ENCODE results near the gene DOCK4. TPM values are rescaled to one million over a fixed set of nuclear protein-coding genes. Genes with fewer than 3 reads are reported as not detected.

Gene DOCK4
- total RNA-seq, 1 experiment from 2014 or later = 4.9 TPM

GRCh38 chr7:111844904-111845671 lies 361.1 kb downstream of the DOCK4 start:
- no peak overlapping the region for H3K23ac ChIP-seq (ENCODE audit: insufficient read length, low read depth, low read length)
- H3K4me1 ChIP-seq (ENCODE audit: insufficient read depth, low read length) = no peaks in the 10 kb centered on the region
- Mint-ChIP-seq H3K27ac (no peak overlapping the region), H3K36me3 (ENCODE audit: insufficient read depth in 1 of 3, low read depth in 3 of 3) (peaks cover 4 to 26% (median 17%) of the 10 kb centered on the region in 3 experiments; a peak in 5 of 7 replicates), H3K4me3 (no peak overlapping the region), H3K4me1 (peaks cover 9 to 12% of the 10 kb centered on the region in 2 experiments), H3K9me3 (peaks cover 1 to 7% of the 10 kb centered on the region in 2 experiments; a peak in 4 of 5 replicates), H3K27me3 (ENCODE audit: low read depth) (no peaks in the 10 kb centered on the region)
- H3K27me3 ChIP-seq (ENCODE audit: insufficient read depth, low read length) = no peaks in the 10 kb centered on the region
- H3K9ac ChIP-seq (ENCODE audit: extremely low read depth, insufficient read length, low read length) = no peak overlapping the region
- H2AK5ac ChIP-seq (ENCODE audit: insufficient read length, low read length) = no peak overlapping the region
- no peak overlapping the region for H2BK20ac ChIP-seq (ENCODE audit: low read depth, low read length, poor library complexity, severe bottlenecking)
- no peaks in the 10 kb centered on the region for H4K20me1 ChIP-seq (ENCODE audit: control insufficient read depth, insufficient read depth, insufficient read length)
- no peak for DNase-seq
- no peak overlapping the region for H2AFZ ChIP-seq (ENCODE audit: low read length)
- H3K23me2 ChIP-seq (ENCODE audit: insufficient read length, low read depth, low read length, poor library complexity, severe bottlenecking) = no peaks in the 10 kb centered on the region
- no peak overlapping the region for H3K4ac ChIP-seq (ENCODE audit: low read depth, low read length)
- no peaks in the 10 kb centered on the region for H3K79me2 ChIP-seq (ENCODE audit: insufficient read depth, low read length)
- no peak overlapping the region for H2BK12ac ChIP-seq (ENCODE audit: insufficient read length, low read depth, low read length)
- H2BK120ac ChIP-seq (ENCODE audit: low read depth, low read length, poor library complexity, severe bottlenecking) = no peak overlapping the region
- no peak overlapping the region for H4K8ac ChIP-seq (replicated peaks; ENCODE audit: insufficient read length, low read depth, low read length)
- H4K5ac ChIP-seq (ENCODE audit: insufficient read length, low read depth, low read length) = no peak overlapping the region
- no peak overlapping the region for H2BK5ac ChIP-seq (ENCODE audit: insufficient read length, low read length)
- H3K18ac ChIP-seq (ENCODE audit: insufficient read length, low read depth, low read length) = no peak overlapping the region
- H4K91ac ChIP-seq (ENCODE audit: insufficient read length, low read depth, low read length) = no peak overlapping the region
- no CpG with 5 or more reads among the region's 4 CpGs for WGBS (ENCODE audit: extremely low coverage, insufficient read length, low lambda C conversion rate)
- no peak for TF ChIP-seq CTCF (conservative IDR thresholded peaks at IDR 0.05)
- H3K79me1 ChIP-seq (ENCODE audit: insufficient read depth, low read depth, low read length, poor library complexity, severe bottlenecking) = no peaks in the 10 kb centered on the region
- no peak overlapping the region for H3K56ac ChIP-seq (ENCODE audit: insufficient read length, low read depth, low read length)
- no peak overlapping the region for H3K27ac ChIP-seq (ENCODE audit: insufficient read length, low read depth, low read length)
- H3T11ph ChIP-seq (ENCODE audit: low read length) = no peak overlapping the region
- H3K9me3 ChIP-seq (ENCODE audit: control insufficient read depth, low read depth, low read length) = no peaks in the 10 kb centered on the region
- H2BK15ac ChIP-seq (ENCODE audit: low read depth, low read length) = no peak overlapping the region
- no peak overlapping the region for H3K14ac ChIP-seq (ENCODE audit: insufficient read depth, low read length)
- no peak overlapping the region for H3K4me2 ChIP-seq (ENCODE audit: insufficient read depth, insufficient read length, low read length)
